IPS-20b (cell line): Measurements from ENCODE around the gene LRCH1.

ENCODE experiments used
- H3K27ac ChIP-seq: one replicate; pipeline ENCODE4 v1.5.1; 2013; ENCODE audit warnings: low read length
- H3K27me3 ChIP-seq: 2 replicates; pipeline ENCODE4 v1.6.1; 2013; ENCODE audit warnings: mild to moderate bottlenecking, low read length, inconsistent platforms; ENCODE audit not compliant: insufficient read depth
- H3K36me3 ChIP-seq: 2 replicates; pipeline ENCODE4 v1.6.1; 2013; ENCODE audit warnings: low read depth, mild to moderate bottlenecking, inconsistent platforms, low read length, moderate library complexity; ENCODE audit not compliant: insufficient read depth
- H3K4me1 ChIP-seq: 2 replicates; pipeline ENCODE4 v1.6.1; 2013; ENCODE audit warnings: mild to moderate bottlenecking, control low read depth, inconsistent platforms, low read length, moderate library complexity; ENCODE audit not compliant: insufficient read depth
- H3K4me3 ChIP-seq: 2 replicates; pipeline ENCODE4 v1.5.1; 2013; ENCODE audit warnings: mild to moderate bottlenecking, low read length, inconsistent platforms
- H3K9ac ChIP-seq: 2 replicates; pipeline ENCODE4 v1.6.1; 2013; ENCODE audit warnings: low read depth, mild to moderate bottlenecking, inconsistent platforms, low read length, moderate library complexity
- H3K9me3 ChIP-seq: 2 replicates; pipeline ENCODE4 v1.6.1; 2013; ENCODE audit warnings: mild to moderate bottlenecking, low read depth, low read length, inconsistent platforms; ENCODE audit not compliant: insufficient read depth

The LRCH1 gene

DNA sequence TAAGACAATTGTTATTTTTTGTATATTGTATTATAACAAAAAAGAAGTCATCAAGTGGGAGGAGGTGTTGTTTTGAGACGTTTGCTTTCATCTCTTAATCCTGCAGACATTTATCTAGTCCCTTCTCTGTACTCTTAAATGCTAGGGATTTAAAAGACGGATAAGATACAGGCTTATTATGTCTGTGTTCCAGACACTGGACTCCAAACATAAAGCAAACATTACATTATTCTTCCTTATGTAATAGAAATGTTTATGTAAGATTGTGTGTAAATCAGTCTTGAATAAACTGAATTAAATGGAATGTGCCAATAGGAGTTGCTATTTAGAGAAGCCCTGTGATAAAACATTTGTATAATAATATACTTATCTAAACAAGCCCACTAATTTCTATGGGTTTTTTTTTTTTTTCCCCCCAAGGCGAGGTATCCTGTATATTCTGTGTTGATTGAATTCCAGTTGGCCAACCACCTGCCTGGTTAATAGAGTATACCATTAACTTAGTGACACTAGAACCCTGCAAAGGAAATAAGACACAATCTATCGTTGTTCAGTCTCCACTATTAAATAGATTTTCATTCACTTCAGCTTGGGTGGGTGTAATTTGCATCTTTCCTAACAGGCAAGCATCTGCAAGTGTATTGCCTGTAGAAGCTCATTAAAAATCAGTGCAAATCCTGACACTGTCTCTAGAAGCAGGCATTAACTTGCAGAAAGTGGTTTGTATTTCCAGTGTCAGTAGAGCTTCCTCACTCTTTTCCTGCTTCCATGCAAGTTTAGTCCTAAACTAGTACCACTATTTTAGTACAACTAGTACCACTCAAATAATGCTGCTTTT is 69.0 kb downstream of the LRCH1 start:
- H3K27me3 ChIP-seq, result no peaks in the 10 kb centered on the region
- H3K27ac ChIP-seq, result no peak overlapping the region
- H3K4me1 ChIP-seq, result peaks cover 46% of the 10 kb centered on the region
- H3K9ac ChIP-seq, result no peak overlapping the region
- no peaks in the 10 kb centered on the region for H3K36me3 ChIP-seq
- no peaks in the 10 kb centered on the region for H3K9me3 ChIP-seq
- no peak overlapping the region for H3K4me3 ChIP-seq

DNA sequence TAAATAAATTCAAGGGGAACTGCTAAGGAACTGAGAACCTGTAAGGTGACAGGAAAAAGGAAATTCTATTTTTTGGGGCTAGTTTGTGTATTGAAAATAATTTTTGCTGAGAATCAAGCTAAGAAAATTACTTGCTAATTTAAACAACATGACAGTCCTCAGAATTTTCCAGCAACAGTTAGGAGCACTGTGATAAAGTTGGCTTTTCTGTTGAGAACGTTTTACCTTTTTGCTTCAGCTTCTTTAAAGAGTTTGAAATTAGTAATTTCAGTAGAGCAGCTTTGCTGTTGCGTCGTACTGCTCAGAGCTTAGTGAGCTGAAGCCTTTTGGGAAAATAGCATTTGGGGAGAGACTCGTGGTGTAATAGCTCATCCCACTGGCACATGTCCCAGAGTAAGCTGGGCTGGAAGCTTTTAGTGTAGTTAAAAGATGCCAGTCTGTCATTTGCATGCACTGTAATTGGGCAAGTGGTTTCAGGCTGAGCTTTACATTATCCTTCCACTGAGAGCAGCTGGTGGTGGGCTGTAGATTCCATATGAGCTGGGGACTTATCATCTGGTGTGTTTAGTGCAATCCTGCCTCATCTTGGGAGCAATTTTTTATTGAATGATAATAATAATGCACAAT is 69.8 kb downstream of the LRCH1 start:
- no peaks in the 10 kb centered on the region for H3K9me3 ChIP-seq
- no peaks in the 10 kb centered on the region for H3K36me3 ChIP-seq
- peaks cover 46% of the 10 kb centered on the region for H3K4me1 ChIP-seq
- H3K4me3 ChIP-seq, result no peak overlapping the region
- no peak overlapping the region for H3K27ac ChIP-seq
- no peaks in the 10 kb centered on the region for H3K27me3 ChIP-seq
- no peak overlapping the region for H3K9ac ChIP-seq

DNA sequence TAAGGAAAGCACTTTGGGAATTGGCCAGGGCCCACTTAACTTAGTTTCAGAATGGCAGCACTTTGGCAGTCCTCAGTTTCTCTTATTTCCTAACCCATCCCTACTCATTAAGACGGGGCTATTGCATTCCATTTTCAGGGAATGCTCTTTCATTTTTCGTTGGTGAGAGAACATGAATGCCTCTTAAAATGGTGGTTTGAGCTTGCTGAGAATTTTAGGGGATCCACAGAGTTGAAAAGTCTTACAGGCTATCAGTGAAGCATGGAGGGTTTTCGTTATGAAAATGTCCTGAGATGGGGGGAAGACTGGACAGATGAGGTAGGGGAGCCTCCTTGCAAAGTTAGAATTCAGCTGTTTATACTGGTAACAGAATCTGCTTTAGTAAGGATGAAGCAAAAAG is 71.4 kb downstream of the LRCH1 start:
- Histone ChIP-seq H3K9me3 (no peaks in the 10 kb centered on the region), H3K27ac (no peak overlapping the region), H3K27me3 (no peaks in the 10 kb centered on the region), H3K36me3 (no peaks in the 10 kb centered on the region), H3K4me3 (no peak overlapping the region), H3K9ac (no peak overlapping the region), H3K4me1 (peaks cover 50% of the 10 kb centered on the region)

DNA sequence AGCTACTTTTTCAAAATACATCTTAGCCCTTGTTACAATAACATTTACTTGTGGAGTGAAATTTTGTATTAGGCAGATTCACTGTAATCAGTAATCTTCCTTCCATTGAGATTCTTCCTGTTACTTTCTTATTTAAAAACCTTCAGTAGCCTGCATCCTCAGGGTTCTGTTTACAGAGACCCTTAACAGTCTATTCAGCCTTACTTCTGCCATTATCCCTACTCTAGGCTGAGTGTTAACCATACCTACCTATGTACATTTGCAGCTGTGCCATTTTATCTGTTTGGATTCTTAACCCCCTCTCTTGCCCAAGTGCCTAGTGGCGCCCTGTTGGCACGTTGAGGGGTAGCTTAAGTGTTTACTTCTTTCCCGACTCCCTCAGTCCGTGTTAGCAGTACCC is 71.9 kb downstream of the LRCH1 start:
- Histone ChIP-seq H3K9ac (no peak overlapping the region), H3K4me1 (peaks cover 54% of the 10 kb centered on the region), H3K27ac (no peak overlapping the region), H3K9me3 (no peaks in the 10 kb centered on the region), H3K27me3 (no peaks in the 10 kb centered on the region), H3K36me3 (no peaks in the 10 kb centered on the region), H3K4me3 (no peak overlapping the region)

DNA sequence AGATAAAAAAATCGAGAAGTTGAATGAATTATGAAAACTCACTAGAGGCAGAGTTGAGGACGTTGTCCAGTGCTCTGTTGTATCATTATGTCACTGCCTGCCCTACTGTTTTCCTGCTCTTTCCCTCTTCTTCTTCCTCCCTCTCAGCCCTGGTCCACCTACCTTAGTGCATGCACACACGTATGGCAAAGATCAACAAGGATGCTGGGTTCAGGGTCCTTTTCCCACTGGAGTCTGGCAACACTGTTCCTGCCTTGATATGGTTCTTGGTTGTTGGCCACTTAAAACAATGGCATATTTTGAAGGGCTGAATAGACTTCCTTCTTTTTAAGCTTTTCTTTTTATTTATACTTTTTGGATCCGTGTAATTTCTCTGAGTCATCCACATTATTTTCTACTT is 74.5 kb downstream of the LRCH1 start:
- Histone ChIP-seq H3K4me3 (no peak overlapping the region), H3K36me3 (no peaks in the 10 kb centered on the region), H3K27me3 (no peaks in the 10 kb centered on the region), H3K4me1 (peaks cover 45% of the 10 kb centered on the region), H3K9ac (no peak overlapping the region), H3K9me3 (no peaks in the 10 kb centered on the region), H3K27ac (no peak overlapping the region)

DNA sequence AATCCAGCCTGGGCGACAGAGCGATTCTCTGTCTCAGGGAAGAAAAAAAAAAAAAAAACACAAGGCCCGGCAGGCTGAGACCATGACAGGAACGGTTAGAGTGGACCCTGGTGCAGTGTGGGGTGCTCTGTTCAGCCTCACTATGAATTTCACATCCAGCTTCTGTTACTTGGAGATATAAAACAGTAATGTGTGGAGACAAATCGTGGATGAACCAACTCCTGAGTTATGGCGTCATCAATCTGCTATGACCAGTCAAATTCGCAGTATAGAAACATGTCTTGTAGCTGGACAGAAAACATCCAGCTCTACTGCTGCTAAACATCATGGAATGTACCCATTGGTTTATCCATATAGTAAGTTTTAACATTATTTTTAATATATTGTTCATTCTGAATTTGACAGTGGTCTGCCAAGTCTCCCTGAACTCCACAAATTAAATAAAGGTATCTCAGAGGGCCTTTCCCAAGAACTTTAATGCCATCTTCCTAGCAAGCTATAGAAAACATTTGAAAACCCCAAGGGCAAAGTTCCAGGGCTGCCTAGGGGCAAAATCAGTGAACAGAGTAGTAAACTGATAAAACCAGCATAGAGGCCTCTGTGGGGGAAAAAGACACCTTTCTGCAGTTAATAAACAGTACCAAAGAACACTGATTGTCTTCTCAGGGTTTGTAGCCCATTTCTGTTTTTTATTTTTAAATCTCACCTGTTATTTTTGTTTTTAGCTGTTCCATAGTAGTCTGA is 75.8 kb downstream of the LRCH1 start:
- H3K36me3 ChIP-seq, result no peaks in the 10 kb centered on the region
- H3K27ac ChIP-seq, result no peak overlapping the region
- H3K4me1 ChIP-seq, result peaks cover 38% of the 10 kb centered on the region
- no peak overlapping the region for H3K4me3 ChIP-seq
- no peak overlapping the region for H3K9ac ChIP-seq
- H3K9me3 ChIP-seq, result no peaks in the 10 kb centered on the region
- no peaks in the 10 kb centered on the region for H3K27me3 ChIP-seq

DNA sequence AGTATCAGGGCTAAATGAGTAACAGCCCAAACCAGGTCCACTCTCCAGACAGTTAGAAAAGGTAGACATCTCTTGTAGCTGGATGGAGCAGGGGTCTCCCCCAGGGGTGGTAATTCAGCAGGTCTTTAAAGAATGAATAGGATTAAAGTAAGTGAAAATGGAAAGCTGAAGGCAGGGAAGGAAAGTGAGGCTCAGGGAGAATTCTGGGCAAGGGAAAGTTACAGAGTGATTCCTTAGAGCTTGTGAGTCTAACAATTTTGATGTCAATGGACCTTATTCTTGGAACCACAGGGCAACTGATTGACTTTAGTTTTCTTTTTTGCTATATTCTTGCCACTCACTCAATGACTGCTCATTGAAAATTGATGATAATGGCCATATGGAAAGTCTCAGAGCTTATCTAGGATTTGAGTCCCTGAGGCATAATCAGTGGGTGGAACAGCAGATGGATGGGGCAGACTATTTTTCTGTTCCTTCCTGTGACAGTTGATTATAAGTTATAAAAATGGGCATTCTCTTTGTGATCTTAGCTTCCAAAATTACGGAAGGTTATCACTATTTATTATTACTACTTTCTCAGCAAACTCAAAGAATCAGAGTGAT is 76.9 kb downstream of the LRCH1 start:
- H3K9ac ChIP-seq, result peak overlapping the region; percentile 49; the same call in 1 of the 2 replicates
- H3K27me3 ChIP-seq, result no peaks in the 10 kb centered on the region
- peaks cover 28% of the 10 kb centered on the region for H3K4me1 ChIP-seq
- H3K36me3 ChIP-seq, result no peaks in the 10 kb centered on the region
- H3K27ac ChIP-seq, result no peak overlapping the region
- no peaks in the 10 kb centered on the region for H3K9me3 ChIP-seq
- no peak overlapping the region for H3K4me3 ChIP-seq

DNA sequence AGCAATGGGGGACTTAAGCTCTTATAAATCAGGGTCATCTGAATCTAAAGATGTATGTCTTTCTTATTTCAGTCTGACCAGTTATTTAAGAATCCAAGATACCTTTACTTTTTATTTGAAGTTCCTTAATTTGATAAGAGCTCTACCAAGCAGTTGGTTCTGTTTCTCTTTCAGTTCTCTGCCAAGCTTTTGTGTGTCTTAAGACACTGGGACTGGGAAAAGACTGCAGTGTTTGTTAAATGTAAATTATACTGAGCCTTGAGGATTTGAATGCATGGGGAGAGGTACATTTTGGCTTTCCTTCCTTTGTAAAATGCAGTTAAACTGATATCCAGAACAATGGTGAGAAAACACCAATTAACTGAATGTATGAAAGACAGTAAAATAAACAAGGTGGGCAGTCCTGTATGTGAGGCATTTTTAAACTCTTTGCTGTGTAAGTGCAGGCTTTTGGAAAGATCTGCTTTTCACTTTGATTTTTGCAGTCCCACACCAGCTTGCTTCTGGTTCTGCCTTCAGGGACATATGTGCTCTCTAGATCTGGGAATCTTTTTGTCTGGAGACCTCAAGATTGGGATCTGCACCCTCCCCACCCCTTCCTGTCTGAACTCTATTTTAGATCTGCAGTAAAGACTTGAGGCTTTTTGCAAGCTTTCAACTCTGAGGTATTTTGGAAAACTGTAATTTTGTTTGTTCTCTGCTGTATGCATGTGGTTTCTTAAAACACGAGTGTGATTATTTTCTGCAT is 77.6 kb downstream of the LRCH1 start:
- Histone ChIP-seq H3K4me1 (peaks cover 23% of the 10 kb centered on the region), H3K27ac (no peak overlapping the region), H3K4me3 (no peak overlapping the region; the same call in 1 of the 2 replicates), H3K36me3 (no peaks in the 10 kb centered on the region), H3K9ac (peak overlapping the region; percentile 49; the same call in 1 of the 2 replicates), H3K27me3 (no peaks in the 10 kb centered on the region), H3K9me3 (no peaks in the 10 kb centered on the region)

DNA sequence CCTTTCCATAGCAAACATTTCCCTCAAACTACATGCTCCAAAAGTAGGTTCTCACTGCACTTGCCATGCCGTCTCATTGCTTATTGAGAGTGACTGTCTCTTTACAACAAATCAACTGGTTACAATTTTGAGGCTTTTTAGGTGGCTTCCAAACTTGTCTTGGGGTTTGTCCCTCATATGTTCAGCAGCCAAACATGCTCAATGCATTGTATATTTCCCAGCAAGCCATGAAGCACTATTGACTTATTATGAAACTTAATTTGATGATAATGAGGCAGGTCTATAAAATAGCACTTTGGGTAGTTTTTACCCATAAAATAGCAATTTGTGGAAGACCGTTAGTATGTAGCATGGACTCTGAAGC is 78.2 kb downstream of the LRCH1 start:
- H3K4me3 ChIP-seq, result no peak overlapping the region
- H3K36me3 ChIP-seq, result no peaks in the 10 kb centered on the region
- no peak overlapping the region for H3K9ac ChIP-seq

DNA sequence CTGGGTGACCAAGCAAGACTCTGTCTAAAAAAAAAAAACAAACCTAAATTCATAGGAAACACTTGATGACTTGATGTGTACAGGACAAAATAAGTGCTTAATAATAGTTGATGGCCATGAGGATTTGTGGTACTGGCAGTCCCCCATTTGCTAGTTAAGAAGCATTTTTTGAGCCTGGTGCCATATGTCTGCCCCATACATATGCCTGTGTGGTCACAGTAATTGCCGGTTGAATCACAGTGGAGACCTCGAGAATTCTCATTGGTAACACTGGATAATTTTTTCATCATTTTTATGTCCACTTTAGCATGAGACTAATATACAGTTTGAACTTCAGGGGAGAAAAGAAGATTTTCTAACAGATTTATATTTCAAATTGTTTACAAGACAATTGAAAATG is 79.2 kb downstream of the LRCH1 start:
- Histone ChIP-seq H3K9ac (no peak overlapping the region), H3K4me3 (no peak overlapping the region), H3K27ac (no peak overlapping the region), H3K4me1 (peaks cover 23% of the 10 kb centered on the region), H3K36me3 (no peaks in the 10 kb centered on the region), H3K9me3 (no peaks in the 10 kb centered on the region), H3K27me3 (no peaks in the 10 kb centered on the region)

More for the DNA sequence above, 78.2 kb downstream of the LRCH1 start:
- Histone ChIP-seq H3K4me1 (peaks cover 23% of the 10 kb centered on the region), H3K27ac (no peak overlapping the region), H3K27me3 (no peaks in the 10 kb centered on the region), H3K9me3 (no peaks in the 10 kb centered on the region)

DNA sequence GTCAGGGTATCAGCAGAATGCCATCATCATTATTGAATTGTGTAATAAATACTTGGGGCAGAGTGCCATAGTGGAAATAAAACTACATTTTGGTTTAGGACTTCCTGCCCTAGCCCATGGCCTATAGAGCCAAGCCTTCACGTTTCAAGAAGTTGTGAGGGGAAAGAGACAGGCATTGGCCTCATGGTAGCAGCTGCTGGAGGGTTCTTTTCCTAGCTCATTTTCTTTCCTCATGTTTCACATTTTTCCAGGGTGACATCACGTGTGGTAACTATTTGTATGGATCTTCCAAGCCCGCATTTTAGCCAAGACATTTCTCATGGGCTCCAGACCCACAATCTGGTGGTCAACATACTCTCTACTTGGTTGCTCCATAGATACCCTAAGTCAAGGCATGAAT is 80.4 kb downstream of the LRCH1 start:
- H3K9me3 ChIP-seq, result no peaks in the 10 kb centered on the region
- no peaks in the 10 kb centered on the region for H3K36me3 ChIP-seq
- H3K9ac ChIP-seq, result no peak overlapping the region
- H3K27ac ChIP-seq, result no peak overlapping the region
- no peak overlapping the region for H3K4me3 ChIP-seq
- no peaks in the 10 kb centered on the region for H3K27me3 ChIP-seq
- H3K4me1 ChIP-seq, result peaks cover 23% of the 10 kb centered on the region
